A172 (cell line): ENCODE data around the gene RFLNA. TPM values are rescaled to one million over a fixed set of nuclear protein-coding genes. Genes with fewer than 3 reads are reported as not detected.

ENCODE experiments used
- DNase-seq: peaks from one replicate; pipeline ENCODE4 v3.0.0-alpha.2; 2015; ENCODE audit warnings: low spot score
- total RNA-seq: library from RNA; depleted of rRNA; stranded (reverse); fragments of >200 nt; shearing (Covaris generic); gene quantifications from 2 replicates; pipeline ENCODE4 v1.2.3, GENCODE V29; 2014

The RFLNA gene
- total RNA-seq, 1 experiment from 2014 or later = not detected

DNA sequence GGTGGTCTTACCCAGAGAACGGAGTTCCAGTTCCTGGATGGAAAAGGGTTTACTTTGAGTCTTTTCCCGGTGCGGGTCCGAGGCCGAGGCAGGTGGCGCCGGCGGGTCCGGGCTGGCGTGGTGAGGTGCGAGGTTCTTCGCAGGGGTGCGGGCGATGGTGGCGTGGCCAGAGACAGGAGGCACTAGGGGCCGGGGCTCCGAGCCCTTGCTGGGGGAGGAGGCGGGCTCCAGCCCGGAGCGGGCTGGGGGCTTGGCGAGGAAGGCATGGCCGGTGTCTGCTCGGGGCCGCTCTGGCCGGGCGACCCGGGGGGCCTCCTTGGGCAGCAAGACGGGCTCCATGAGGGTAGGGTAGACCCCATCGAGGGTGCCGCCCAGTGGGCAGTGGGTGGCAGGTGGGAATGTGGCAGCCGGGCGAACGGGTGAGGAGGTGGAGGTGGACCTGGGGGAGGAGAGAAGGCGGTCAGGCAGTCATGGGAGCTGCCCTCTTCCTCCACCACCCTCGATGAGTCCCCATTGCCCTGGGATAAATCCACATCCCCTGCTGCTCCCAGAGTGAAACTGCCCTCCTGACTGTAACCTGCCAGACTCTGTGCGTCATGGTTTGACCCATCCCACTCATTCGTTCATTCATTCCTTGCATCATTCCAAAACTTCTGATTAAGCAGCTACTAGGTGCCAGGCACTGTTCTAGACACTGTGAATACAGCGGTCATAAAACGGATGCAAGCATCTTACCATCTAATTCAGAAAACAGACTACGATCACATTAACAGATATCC lies 42.0 kb downstream of the RFLNA start:
- DNase-seq = no peak

DNA sequence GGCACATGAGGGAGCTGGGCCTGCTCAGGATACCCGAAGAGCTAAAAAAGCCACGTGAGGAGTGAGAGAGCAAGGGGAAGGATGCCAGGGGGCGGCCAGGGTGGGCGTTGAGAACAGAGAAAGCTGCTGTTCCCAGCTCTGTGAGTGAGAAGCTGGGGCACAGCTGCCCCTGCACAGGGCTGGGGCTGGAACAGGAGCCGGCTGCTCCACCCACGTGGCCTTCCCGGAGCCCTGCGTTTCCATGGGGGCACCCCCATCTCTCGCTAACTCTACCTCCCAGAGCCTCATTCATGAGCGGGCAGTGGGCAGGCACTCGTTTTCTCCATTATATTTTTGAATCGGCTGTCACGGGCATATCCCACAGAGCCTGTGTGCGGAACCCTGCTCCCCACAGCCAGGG lies 42.7 kb downstream of the RFLNA start:
- no peak for DNase-seq

DNA sequence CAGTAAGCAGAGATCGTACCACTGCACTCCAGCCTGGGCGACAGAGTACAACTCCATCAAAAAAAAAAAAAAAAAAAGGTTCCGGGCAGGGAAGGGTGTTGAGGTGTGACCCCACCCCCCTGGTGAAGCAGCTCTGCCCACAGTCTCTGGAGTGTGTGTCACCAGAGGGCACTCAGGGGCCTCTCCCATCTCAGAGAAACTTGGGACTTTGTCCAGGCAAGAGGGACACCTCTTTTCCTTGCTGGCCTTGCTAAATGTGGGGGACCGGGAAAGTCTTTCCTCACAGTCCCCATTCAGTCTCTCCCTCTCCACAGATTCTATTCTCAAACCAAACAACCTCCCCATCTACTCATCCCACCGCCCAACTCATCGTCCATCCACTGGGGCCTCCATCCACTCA lies 43.6 kb downstream of the RFLNA start:
- no peak for DNase-seq

DNA sequence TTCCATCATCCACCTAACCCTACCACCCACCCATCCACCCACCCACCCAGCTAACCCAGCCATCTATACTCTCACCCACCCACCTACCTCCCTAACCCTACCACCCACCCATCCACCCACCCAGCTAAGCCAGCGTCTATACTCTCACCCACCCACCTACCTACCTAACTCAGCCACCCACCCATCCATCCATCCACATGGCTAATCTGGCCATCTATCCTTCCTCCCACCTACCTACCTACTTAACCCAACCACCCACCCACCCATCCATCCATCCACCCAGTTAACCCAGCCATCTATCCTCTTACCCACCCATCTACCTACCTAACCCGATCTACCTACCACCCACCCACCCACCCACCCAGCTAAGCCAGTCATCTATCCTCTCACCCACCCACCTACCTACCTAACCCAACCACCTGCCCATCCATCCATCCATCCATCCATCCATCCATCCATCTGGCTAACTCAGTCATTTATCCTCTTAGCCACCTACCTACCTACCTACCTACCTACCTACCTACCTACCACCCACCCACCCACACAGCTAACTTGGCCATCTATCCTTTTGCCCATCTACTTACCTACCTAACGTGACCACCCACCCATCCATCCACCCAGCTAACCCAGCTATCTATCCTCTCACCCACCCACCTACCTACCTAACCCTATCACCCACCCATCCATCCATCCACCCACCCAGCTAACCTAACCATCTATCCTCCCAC lies 44.1 kb downstream of the RFLNA start:
- DNase-seq = no peak

DNA sequence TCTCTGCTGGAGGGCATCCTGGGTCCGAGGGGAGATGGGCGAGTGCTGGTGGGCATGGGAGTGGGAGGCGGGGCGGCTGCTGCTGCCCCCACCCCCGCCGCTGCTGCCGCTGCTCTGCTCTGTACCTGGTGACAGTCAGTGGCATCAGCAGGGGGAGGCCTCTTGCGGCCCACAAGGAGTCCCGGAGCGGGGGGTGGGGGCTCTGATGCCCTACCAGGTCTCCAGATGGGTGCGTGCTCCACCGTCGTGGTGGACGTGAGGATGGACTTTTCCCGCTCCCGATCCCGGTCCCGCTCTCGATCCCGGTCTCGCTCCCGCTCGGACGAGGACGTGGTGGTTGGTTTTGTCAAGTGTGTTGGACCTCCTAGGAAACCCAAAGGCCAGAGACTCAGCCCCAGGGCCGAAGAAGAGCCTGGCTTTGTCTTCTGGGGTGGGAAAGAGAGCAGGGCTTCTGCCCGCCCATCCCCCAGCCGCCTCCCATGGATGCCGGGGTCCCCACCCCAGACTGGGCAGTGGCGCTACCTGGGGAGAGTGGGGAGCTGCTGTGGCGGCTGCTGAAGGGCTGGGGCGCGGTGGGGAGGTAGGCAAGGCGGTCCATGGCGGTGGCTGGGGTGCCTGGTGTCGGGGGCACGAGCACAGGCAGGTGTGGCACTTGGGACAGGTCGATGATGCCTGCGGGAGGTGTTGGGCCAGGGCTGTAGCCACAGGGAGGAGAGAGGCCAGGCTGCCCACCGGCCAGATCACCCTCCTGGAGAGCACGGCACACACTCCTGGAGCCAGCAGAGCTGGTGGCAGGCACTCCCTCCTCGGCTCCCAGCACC lies 45.4 kb downstream of the RFLNA start:
- DNase-seq = no peak

DNA sequence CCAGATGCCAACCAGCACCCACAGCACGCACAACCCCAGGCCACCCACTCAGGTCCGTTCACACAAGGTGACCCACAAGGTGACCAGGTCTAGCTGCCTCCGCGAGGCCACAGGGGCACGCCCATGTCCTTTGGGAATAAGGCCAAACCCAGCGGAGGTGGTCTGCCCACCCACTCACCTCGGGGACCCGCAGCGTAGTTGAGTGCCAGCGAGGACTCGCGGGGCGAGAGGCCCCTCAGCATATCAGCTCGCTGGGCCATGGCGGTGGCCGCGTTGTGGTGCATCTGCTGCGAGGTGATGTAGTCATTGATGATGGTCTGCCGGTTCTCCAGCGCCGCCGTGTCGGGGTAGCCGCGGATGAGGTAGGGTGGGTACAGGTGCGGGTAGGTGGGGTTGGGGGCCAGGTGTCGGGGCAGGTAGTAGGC lies 46.8 kb downstream of the RFLNA start:
- no peak for DNase-seq

DNA sequence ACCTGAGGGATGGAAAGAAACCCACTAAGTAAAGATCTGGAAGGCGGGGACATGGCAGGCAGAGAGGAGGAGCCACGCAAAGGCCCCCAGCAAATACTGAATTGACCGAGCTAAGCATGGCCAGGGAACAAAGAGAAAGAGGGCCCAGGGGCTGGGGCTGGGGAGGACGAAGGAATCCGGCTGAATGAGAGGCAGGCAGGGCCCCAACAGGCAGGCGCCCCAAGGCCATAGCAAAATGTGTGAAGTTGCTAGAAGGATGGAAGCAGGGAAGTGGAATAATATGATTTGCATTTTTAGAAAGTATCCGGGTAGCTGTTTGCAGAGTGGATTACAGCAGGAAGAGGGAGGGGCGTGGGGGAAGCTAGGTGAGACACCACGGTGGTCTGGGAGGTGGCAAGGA lies 49.1 kb downstream of the RFLNA start:
- DNase-seq = no peak

DNA sequence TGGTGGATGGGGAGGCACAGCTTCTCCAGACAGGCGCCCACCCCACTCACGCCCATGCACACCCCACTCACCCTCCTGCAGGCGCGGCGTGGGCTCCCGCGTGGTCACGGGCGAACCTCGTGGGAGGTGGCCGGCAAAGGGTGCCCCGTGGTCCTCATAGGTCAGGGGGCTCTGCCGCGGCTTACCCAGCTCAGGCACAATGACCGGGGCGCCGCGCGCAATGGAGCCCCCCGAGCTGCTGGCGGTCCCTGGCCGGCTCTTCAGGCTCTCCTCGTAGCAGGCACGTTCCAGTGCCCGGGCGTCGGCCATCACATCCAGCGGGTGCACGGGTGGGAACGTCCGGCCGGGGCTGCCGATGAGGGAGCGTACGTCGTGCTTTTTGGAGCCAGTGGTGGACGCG lies 49.6 kb downstream of the RFLNA start:
- DNase-seq = no peak

DNA sequence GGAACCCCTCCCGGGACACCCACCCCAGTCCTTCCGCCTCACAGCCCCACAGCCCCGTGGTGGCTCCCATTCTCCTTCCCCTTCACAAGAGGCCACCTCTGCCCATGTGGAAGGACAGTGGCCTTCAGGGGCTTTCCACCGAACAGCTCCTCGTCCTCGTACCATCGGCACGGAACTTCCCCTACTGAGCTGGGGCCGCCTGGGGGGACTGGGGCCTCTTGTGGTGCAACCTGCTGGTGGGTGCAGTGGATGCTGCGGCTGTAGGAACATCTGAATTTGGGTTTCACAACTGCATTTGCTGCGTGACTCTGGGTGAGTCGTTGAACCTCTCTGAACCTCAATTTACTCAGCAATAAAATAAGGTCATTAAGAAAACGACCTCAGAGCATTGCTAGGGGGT lies 50.9 kb downstream of the RFLNA start:
- DNase-seq = no peak

DNA sequence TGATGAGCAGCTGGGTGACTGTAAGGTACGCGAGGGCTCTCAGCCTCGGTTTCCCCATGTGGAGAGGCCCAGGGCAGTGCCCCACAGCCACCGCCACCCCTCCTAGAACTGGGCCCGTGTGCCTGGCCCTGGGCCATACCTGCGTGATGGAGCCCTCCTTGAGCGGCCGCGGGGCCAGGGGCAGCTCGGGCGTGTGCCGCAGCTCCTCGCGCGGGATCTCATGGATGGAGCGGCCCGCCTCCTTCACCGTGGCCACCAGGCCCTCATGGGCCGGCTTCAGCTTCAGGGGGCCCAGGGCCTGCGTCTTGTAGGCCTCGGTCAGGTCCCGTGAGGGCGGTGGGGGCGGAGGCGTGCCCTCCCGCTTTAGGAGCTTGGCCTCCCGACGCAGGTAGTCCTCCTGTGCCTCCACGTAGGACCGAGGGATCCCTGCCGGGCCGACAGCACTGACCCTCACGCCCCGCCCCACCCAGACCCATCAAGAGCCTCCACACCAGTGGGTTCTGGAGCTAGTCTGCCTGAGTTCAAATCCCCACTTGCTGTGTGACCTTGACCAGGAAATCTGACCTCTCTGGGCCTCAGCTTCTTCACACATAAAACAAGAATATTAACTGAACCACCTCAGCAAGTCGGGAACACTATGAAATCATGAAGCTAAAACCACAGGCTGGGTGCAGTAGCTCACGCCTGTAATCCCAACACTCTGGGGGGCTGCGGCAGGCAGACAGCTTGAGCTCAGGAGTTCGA lies 51.7 kb downstream of the RFLNA start:
- no peak for DNase-seq

DNA sequence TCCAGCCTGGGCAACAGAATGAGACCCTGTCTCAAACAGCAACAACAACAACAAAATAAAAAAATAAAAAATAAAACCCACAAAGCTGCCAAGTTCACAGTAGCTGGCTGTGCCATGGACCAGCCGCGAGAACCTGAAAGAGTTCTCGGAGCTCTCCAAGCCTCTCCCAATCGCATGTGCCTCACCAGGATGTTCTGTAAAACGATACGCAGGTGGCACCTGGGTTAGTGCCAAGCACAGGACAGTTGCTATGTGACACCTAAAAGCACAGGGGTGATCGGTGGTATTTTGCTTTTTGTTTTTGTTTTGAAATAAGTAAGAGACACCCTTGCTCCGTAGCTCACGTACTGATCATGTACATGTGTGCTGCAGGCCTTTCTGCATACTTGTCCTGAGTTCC lies 52.4 kb downstream of the RFLNA start:
- no peak for DNase-seq

DNA sequence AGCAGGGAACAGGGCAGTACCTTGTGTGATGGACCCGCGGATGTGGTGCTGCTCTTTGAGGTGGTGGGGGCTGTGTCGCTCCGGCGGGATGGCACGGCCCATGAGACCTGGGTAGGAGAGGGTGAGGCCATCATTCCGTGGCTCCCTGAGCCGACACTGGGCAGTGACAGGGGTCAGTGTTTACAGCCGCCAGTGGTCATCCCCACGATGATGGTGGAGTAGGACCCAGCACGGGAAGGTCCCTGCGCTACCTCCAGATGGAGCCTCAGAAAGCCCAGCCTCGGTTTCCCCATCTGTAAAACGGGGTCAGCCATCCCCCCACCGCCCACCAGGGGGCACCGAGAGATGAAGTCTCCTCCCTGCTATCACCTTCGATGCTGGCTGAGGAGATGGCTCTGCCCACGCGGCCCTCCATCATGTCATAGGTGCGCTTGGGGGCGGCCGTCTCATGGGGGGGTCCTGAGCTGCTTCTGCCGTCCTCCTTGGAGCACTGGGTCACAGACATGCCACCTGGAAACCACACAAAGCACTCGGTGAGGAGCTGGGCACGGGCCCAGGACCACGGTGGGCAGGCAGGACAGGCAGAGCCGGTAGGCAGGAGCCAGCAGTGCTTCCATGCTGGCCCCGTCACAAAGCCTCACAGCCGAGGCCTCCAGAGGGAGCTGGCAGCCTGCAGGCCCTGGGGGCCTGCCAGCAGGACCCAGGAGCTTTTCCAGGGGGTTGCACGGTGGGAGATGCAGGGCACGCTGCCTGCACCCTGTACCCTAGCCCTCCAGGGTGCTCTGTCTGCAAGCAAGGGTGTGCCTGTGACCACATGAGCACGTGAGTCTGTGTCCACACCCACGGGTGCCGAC lies 53.1 kb downstream of the RFLNA start:
- DNase-seq = no peak

DNA sequence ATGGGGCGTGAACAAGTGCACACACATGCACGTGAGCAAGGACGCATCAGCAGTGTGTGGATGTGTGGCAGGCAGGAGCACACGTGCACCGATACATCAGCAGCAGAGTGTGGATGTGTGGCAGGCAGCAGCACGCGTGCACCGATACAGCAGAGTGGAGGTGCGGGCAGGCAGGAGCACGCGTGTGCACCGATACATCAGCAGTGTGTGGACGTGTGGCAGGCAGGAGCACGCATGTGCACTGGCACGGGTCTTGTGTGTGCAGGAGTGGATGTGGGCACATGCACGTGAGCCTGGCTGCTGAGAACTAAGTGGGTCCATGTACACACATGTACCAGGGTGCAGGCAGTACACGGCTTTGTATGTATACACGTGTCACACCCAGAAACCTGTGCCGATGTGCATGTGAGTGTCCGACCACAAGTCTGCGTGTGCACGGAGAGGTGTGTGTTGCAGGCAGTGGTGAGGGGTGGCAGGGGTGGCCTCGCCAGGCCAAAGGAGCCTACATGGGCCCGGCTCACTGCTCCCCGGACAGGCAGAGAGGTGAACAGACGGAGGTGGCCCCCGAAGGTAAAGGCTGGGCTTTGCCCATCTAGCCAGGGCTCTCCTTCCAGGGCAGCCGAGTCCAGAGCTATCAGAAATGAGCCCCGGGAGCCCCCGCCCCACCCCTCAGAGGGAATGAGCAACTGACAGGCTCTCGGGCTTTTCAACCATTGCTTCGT lies 53.9 kb downstream of the RFLNA start:
- DNase-seq = no peak

DNA sequence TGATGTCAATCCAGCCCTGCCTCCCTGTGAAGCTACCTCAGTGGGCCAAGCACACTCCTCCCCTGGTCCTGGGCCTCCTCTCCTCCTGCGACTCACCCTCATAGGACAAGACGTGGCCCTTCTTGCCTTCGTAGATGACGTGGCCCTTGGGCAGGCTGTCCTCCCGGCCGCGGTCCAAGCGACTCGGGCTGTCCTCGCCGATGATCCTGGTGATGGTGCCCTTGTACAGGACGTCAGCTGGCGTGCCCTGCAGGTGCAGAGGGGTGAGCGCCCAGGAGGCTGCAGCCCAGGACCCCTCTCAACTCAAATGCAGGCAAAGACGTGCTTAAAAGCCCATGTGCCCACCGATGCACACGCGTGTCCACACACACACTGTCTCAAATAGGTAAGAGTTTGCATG lies 55.6 kb downstream of the RFLNA start:
- no peak for DNase-seq

DNA sequence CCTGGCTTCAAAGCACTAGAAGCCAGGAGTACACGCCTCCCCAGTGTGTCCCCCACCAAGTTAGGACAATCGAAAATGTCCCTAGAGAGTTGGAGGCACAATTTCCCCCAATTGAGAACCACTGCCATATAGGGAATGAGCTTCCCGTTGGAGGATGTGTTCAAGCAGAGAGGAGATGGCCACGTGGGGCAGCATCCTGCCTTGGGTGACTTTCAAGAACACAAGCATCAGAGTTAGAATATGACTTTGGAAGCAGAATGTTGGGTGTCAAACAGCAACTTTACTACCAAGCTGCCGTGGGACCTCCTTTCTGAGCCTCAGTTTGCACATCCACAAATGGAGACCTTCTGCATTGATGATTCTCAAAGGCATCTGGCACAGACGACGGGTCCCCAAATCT lies 56.5 kb downstream of the RFLNA start:
- no peak for DNase-seq

DNA sequence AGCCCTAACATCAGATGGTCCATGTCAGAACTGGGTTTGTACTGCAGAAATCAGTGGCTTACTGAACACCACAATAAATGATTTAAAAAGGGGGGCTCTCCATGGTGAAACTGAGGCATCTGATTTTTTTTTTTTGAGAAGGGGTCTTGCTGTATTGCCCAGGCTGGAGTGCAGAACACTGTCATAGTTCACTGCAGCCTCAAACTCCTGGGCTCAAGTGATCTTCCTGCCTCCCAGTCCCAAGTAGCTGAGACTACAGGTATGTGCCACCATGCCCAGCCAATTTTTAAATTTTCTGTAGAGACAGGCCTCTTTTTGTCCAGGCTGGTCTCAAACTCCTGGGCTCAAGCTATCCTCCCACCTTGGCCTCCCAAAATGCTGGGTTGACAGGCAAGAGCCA lies 57.4 kb downstream of the RFLNA start:
- no peak for DNase-seq

DNA sequence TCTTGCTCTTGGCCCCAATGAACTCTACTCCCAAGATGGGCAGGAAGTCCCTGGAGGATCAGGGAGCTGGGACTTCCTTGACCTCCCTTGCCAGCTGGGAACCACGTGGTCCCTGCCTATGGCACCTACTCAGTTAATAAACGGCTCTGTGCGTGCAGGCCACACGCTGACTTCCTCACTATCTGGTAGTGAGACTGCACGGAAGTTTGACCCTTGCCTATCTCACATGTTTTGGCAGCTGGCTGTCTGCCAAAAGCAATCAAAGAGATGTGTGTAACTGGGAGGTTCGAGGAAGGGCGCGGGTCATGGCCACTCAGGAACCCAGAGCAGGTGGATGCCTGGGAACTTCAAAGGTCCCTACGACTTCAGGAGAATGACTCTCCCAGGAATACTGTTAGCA lies 57.9 kb downstream of the RFLNA start:
- DNase-seq = no peak

DNA sequence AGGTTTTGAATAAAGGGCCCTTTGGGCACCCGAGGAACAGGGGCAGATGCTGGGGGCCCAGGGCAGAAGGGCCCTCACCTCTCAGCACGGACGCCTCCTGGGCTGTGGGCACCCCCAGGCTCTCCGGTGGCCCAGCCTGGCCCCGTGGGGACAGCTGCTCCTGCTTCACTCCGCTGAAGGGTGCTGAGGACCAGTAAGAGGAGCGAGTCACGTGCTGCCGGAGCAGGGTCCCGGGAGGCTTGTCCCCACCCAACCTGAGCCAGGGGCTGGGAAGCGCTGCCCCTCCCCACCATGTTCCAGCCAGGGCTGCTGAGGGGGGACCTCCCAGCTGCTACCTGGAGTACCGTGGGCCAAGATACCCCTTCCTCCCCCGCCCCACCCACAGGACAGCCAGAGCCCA lies 59.5 kb downstream of the RFLNA start:
- DNase-seq = no peak

DNA sequence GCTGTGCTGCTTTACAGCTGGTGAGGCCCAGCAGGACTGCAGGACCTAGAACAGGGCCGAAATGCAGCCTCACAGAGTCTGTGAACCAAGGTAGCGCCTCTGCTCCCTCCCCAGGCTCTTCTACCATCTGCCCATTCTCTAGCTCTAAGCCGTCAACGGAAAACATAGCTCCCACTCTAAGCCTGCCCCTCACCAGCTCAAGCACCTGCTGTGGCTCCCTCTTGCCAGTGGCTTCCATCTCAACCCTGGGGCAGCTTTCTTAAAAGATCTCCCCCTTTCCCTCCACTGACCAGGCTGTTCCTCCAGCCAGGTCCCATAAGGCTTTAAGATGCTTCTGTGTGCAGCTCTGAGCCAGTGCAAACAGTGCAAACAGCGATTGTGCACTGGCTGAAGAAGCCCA lies 61.3 kb downstream of the RFLNA start:
- no peak for DNase-seq

DNA sequence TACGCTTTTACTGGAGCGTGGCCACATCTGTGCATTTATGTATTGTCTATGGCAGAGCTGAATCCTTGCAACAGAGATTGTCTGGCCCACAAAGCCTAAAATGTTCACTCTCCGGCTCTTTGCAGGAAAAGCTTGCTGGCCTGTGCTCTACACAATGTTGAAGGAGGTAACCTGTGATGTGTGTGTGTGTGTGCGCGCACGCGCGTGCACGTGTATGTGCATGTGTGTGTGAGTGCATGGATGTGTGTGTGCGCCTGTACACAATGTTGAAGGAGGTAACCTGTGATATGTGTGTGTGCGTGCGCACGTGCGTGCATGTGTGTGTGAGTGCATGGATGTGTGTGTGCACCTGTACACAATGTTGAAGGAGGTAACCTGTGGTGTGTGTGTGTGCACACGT lies 62.7 kb downstream of the RFLNA start:
- no peak for DNase-seq
